Measurements from ENCODE around the gene SPEF2.

The SPEF2 gene

GRCh38 chr5:35675392-35675791 is 57.7 kb downstream of the SPEF2 start:
- TF ChIP-seq, protein P1, sequence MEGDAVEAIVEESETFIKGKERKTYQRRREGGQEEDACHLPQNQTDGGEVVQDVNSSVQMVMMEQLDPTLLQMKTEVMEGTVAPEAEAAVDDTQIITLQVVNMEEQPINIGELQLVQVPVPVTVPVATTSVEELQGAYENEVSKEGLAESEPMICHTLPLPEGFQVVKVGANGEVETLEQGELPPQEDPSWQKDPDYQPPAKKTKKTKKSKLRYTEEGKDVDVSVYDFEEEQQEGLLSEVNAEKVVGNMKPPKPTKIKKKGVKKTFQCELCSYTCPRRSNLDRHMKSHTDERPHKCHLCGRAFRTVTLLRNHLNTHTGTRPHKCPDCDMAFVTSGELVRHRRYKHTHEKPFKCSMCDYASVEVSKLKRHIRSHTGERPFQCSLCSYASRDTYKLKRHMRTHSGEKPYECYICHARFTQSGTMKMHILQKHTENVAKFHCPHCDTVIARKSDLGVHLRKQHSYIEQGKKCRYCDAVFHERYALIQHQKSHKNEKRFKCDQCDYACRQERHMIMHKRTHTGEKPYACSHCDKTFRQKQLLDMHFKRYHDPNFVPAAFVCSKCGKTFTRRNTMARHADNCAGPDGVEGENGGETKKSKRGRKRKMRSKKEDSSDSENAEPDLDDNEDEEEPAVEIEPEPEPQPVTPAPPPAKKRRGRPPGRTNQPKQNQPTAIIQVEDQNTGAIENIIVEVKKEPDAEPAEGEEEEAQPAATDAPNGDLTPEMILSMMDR (IDR thresholded peaks at IDR 0.05): no peak

DNA sequence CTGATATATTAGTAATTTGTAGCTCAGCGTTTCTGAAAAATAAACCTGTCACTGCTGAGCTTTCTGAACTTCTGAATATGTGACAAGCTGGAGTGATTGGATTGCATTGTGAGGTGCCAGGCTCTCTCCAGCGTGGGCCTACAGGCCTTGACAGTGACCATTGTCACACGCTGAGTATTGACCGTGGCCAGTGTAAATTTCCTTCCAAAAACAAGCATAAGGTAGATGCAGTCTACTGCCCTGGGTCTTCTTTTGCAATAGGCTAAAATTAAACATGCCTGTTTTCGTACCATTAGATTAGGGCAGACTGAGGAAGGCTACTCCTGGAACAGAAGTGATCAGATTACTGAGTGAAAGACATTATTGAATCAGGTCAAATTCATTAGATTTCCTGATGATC is 60.2 kb downstream of the SPEF2 start:
- TF ChIP-seq, protein P1 (IDR thresholded peaks at IDR 0.05): no peak

DNA sequence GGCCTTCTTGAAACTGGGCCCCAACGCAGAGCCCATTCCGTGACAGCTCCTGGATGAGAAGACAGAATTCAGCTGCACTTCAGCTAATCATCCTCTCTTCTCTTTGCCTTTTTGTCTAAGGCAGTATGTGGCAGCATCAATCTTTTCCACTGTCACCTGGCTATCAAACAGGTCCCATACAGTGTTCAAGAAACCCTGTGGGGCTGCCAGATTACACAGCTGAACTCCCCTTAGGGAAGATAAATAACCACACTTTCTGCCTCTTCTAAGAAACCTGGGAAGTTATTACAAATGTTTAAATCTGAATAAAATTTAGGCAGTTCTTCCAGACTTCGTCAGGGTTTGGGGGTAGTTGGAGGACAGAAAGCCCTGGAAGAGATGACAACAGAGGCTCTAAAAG is 61.0 kb downstream of the SPEF2 start:
- TF ChIP-seq, protein P1 (IDR thresholded peaks at IDR 0.05): no peak

DNA sequence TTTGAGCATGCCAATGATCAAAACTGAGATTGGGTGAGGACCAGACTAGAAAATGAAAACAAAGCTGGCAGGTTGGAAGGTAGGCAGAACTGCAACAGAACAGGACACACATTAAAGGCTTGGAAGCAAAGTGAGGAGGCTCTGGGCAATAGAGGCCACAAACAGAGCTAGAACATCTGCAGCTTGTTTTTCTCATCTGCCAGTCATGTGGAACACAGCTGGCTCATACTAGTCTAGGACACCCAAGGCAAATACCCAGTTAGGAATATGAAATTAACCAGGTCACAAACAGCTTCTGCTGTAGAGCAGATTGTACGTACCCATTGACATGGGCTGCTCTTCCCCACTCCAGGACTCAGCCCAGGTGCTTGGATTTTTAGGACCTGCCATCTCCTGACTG is 61.7 kb downstream of the SPEF2 start:
- TF ChIP-seq, protein P1 (IDR thresholded peaks at IDR 0.05): no peak

DNA sequence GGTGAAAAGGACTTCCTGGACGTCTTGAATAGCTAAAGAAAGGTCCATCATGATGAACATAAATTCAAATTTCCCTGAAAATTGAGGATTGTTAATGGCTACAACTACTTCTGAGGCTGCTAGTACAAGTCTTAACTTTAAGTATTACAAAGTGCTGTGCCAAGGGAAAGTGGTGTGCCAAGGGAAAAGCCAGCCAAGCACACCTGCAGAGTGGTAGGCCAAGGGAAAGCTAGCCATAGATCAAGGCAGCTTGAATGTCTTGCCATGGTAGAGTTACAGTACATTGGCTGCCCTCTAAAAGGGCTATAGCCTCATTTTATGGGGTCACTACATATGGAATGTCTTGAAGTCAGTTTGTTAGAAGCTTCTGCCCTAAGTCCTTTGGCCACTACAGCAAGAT is 64.2 kb downstream of the SPEF2 start:
- TF ChIP-seq, protein P1 (IDR thresholded peaks at IDR 0.05): no peak

- TF ChIP-seq, protein P1 (IDR thresholded peaks at IDR 0.05): no peak
Measured at GRCh38 chr5:35683466-35683865, 65.8 kb downstream of the SPEF2 start.

DNA sequence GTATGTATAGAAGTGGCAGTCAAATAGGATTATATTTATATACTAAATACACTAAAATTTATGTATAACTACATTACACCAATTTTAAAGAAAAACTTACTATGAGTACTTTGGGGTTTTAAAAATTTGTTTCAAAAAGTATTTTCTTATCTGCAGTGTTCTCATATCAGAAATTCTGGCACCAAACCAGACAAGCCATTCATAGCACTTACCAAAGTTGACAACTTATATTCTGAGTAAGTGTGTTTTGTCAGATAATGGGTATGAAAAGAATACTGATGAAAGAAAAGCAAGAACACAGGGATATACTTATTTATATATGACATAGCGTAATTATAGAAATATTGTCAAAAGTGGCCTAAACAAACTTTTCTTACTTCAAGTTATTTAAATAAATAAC is 67.5 kb downstream of the SPEF2 start:
- TF ChIP-seq, protein P1 (IDR thresholded peaks at IDR 0.05): no peak

DNA sequence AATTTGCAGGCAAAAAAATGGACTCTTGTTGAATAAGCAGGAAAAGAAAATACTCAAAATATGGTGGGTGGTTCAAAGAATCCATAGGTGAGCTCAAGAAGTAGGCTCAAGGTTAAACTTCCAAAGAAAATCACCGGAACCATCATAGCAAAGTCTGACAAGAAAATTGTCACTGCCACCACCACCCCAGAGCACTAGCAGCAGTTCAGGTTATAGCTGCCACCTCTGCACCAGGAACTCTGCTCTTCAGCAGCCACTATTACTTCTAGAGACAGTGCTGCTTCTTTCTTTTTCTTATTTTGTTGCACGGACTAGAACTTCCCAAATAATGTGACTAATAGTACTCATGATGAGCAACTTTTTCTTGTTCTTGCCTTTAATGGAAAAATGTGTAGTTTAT is 70.3 kb downstream of the SPEF2 start:
- TF ChIP-seq, protein P1 (IDR thresholded peaks at IDR 0.05): no peak
